ENCODE results near the gene RGSL1.

RGSL1 gene

GRCh38 chr1:182552527-182552926, 102.6 kb downstream of the RGSL1 start:
- DNase-seq = no peak

DNA sequence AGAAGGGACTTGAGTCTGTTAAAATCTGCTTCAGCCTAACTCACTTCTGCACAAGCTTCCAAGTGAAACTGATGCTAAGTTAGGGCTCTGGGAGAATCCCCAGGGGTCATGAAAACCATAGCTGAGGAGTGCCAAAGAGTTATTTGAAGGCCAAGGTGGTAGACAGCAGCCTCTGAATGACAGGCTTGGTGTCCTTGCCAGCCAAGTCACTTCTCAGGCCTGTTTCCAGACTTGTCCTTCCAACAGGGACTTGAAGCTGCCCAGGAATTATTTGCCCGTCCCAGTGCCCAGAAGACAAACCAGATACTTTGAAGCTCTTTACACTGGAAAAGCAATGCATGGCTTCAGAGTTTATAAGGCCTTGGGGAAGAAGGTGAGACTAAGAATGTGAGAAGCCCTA, 105.5 kb downstream of the RGSL1 start:
- DNase-seq = no peak

- no peak for DNase-seq
Observed at GRCh38 chr1:182556279-182556678, 106.3 kb downstream of the RGSL1 start.

- no peak for DNase-seq
Observed at GRCh38 chr1:182560392-182560984, 110.5 kb downstream of the RGSL1 start.

DNA sequence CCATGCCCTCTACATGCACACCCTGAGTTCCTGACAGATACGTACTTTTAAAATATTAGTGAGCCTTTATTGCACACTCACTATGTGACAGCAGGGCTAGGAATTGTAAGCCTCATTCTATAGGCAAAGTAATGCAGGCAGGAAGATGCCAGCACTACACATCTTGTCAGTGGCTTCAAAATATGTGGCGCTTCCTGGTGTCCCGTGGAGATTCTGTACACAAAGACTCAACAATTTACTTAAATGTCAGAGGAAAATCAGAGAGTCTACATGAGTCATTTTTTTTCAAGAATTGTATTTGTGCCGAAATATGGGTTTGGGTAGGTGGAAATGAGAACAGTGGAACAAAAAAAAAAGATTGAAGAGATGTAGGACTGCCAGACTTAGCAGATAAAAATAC, 111.5 kb downstream of the RGSL1 start:
- DNase-seq = no peak

DNA sequence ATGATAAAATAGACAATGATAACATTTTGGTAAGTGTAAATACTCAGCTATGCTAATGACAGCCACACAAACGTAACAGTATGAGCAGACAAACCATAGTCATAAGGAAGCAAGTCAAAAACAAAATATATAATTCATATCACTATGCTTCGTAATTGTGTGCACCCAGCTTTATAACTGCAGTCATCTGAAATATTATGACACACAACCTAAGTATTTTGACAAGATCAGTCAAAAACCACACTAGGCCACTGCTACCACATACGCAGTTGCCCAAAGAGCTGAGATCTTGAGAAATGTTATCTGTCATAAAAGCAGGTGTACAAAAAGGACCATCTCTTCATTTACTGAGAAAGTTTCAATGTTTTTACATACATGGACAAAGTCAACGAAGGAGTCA, 113.1 kb downstream of the RGSL1 start:
- no peak for DNase-seq

- no peak for DNase-seq
Observed at GRCh38 chr1:182564406-182565004, 114.6 kb downstream of the RGSL1 start.

- DNase-seq = no peak
Observed at GRCh38 chr1:182565537-182565936, 115.6 kb downstream of the RGSL1 start.

- no peak for DNase-seq
Observed at GRCh38 chr1:182567629-182568028, 117.7 kb downstream of the RGSL1 start.

DNA sequence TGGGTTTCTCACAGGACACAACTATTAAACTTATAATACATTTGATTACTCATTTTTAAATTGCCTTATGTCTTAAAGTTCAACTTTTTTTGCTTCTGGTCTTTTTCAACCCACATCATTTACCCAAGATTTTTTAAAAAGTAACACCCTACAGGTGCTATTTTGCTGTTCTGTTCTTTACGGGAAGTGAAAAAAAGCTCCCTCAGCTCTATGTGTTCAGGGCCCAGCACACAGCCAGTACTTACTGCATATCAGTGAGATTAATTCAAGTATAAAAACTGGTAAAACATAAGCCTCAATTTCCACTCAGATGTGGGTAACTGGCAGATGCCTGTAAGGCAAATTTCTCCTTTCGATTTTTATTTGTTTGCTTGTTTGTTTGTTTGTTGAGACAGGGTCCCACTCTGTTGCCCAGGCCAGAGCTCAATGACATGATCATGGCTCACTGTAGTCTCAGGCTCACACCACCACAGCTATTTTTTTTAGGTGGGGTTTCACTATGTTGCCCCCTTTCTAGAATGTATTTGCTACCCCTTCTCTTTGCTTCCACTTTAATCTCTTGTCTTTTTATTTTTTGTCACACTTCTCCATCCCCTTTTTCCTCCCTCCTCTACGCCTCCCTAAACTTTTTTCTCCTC, 118.8 kb downstream of the RGSL1 start:
- no peak for DNase-seq

DNA sequence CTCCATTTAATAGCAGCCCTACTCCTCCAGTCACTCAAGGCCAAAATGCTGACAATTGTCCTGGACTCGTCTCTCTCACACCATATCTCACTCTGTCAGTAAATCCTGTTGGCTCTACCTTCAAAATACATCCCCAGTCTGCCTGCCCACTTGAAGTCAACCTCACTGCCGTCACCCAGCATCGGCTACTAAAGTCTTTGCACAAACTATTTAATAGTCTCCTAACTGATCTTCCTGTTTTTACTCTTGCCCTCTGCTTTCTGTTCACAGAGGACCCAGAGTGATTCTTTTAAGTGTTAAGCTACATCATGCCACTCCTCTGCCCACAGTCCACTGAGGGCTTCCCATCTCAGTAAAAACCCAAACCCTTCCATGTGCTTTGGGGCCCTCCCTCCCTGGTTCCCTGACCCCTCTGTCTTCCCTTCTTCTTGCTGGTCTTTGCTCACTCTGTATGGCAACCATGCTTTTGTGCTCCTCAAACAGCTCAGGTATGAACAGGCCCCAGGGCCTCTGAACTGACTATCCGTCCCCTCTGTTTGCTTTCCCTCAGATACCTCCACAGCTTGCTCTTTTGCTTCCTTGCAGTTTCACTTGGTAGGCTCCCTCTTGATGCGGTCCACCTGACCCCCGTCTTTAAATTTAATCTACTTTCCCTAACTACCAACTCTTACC, 120.1 kb downstream of the RGSL1 start:
- DNase-seq = no peak

DNA sequence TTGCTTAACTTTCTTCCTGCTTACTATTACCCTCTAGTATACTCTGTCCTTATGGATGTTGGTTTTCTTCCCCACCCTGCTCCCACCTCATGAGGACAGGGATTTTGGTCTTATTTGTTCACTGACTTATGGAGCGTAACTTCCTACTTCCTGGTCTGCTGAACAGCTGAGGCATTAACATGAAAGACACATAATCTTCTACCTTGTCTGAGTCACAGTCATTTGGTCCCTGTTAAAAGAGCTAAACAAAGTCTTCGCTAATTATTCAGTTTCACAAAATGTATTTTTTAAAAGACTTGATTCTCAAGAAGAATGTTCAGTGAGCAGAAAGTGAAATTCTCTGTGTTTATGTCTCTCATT, 120.6 kb downstream of the RGSL1 start:
- no peak for DNase-seq

- DNase-seq = no peak
Observed at GRCh38 chr1:182574156-182574555, 124.2 kb downstream of the RGSL1 start.

DNA sequence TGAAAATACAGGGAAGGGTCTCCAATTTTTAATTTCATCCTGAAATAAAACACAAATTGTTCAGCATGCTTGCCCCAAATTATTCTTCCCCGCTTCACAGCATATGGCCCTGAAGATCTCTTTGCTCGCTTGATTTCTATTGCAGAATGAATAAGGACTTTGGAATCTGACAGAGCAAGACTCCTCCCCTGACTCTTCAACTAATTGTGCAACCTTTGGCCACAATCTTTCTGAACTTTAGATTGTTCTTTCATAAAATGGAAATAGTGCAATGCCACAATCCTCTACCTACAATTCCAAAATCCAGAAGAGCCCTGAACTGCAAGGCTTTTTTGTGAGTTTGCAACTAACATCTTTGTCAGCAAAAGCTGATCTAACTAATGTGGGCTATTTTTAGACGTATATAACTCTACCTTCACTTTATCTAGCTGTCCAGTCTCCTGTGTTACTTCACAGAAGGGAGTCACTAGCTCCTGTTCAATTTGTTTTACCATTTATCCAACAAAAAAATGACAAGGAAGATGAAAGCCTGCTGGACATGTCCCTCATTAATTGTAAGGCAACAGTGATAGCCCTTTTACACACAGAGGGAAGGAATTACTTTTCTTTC, 125.7 kb downstream of the RGSL1 start:
- no peak for DNase-seq

- no peak for DNase-seq
Observed at GRCh38 chr1:182580736-182581135, 130.8 kb downstream of the RGSL1 start.

- no peak for DNase-seq
Observed at GRCh38 chr1:182584746-182585145, 134.8 kb downstream of the RGSL1 start.

DNA sequence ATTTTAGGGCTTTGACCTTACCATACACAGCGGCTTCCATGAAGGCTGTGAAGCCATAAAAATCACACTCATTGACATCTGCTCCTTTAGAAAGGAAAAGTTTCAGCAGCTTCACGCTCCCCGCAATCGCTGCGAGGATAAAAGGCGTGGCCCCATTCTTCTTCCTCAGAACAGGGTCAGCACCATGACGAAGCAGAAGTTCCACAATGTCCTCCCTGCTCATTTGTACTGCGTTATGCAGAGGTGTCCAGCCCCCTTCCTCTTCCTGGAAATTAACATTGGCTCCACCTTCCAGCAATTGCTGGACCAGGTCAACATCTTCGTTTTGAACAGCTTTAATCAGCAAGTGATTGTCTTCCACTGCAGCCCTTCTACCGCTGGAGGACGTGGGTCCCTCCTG, 136.4 kb downstream of the RGSL1 start:
- no peak for DNase-seq

DNA sequence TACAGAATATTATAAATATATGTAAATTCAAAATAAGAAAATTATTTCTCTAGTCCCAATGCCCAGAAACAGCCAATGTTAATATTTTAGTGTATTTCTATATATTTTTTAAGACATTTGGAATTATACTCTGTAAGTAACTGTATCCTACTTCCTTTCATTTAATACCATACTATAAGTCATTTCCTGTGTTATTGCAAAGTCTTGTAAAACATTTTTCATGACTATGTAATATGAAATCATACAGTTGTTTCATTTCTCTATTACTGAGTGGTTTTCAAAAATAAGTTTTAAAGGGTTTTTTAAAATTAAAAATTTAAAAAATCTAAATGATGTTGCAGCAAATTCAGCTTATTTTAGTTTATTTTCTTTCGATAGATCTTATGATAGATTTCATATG, 137.1 kb downstream of the RGSL1 start:
- no peak for DNase-seq

GRCh38 chr1:182587666-182588499, 137.9 kb downstream of the RGSL1 start:
- no peak for DNase-seq

DNA sequence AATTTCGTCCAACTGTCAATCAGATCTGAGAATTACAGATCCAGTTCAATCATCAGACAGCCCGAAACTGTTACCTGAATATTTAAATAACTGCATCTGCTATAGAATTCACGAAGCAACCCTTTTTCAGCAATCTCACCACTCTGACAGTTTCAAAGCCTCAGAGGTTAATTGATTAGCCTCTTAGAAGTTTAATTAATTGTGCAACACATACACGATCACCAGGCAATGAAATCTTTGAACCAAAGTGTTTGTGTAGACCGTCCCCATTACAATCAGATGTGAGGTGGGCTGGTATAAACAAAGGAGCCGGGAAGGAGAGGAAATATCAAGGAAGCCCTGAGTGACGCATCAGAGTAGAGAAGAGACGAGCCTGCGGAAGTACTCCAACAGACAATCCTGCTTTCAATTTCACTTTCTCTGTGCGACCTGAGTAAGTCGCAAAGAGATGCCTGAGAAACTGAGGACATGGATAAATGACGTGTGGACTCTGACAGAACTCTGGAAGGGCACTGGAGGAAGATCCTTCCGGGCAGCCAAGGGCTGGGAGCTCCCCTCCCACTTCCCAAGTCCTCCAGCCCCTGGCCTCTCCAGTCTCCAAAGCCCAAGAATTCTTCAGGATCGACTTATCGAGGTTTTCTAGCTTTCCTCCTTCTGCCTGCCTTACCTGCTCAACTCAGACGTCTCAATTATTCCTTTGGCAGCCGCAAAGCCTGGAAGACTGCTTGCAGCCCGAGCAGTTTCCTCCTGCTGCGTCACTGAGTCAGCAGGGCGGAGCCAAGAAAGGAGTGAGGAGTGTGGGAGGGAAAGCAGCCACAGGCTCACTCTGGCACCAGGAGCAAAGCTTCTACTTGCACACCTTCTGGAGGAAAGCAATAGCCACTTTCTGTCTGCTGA, 138.8 kb downstream of the RGSL1 start, which contains the start of gene RNASEL:
TSS of gene RNASEL (minus strand) at position 757 of the 897 bp plus-strand sequence. CDS start 2,450 bp downstream, outside the sequence.
- DNase-seq = peak; percentile 63

- DNase-seq = no peak
Observed at GRCh38 chr1:182589520-182589919, 139.6 kb downstream of the RGSL1 start.

Measured in central memory CD4-positive, alpha-beta T cell (primary cell).